ENCODE results near the gene PIGU.

The PIGU gene

DNA sequence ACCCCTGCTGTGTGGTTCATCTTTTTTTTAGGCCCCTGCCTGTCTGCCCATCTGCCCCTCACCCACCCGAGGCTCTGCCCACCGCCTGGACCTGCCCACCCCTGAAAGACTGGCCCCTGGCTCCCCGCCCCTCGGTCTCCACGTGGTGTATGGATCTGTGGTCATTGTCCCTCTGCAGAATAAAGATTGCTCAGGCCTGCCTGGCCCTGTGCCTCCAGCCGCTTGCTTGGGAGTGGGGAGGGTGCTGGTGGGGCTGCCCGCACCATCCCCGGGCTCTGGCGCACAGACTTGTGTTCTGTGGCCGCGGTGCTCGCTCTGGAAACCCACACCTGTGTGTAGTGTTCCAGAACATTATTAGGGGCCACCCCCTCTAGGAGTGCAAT lies 116.8 kb downstream of the PIGU start:
- DNase-seq = peak in 39 of 51 donors; percentile 8 to 87 (median 58)

- DNase-seq = peak in 14 of 51 donors; percentile 13 to 54 (median 34)
These were observed 117.4 kb downstream of the PIGU start for GRCh38 chr20:34559311-34560140.

GRCh38 chr20:34558320-34559218 lies 118.3 kb downstream of the PIGU start, which contains the start of gene MAP1LC3A:
Gene MAP1LC3A (plus strand): TSS chr20:34558718. CDS start chr20:34558869, 151 bp downstream.
- DNase-seq = peak in 50 of 51 donors; percentile 28 to 99 (median 89)

- peak in 2 of 51 donors; percentile 13 to 75 for DNase-seq
These were observed 119.0 kb downstream of the PIGU start for GRCh38 chr20:34557936-34558319.

- no peak for DNase-seq
These were observed 123.5 kb downstream of the PIGU start for GRCh38 chr20:34553366-34553867.

DNA sequence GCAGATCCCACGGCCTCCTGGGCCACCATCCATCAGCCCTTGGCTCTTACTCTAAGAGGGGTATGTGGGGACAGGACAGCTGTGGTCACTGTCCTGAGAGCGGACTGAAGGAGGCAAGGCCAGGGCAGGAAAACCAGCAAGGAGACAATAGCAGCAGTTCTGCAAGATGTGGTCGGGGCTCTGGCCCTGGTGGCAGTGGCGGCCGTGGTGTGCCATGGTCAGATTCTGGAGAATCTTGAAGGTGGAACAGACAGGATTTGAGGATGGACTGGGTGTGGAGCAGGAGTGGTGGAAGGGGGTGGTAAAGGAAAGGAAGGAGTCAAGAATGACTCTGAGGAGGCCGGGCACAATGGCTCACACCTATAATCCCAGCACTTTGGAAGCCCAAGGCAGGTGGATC lies 124.3 kb downstream of the PIGU start:
- DNase-seq = no peak

DNA sequence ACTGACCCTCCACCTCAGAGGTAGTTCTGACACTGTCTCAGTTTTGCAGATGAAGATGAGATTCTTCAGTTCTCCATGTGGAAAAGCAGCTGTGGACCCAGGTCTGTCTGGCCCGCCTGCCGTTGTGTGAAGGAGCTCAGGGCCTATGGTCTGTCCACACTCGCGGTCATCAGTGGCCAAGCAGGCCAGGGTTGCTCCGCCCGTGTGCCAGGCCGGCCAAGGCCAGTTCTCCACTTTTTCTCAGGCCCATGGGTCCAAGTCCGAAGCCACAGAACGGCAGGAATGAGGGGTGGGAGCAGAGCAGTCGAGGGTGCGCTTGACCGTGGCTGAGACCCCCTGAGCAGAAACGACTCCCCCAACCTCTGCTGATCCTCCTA lies 127.0 kb downstream of the PIGU start:
- DNase-seq = no peak

GRCh38 chr20:34549291-34549928 lies 127.5 kb downstream of the PIGU start:
- peak in 3 of 51 donors; percentile 10 to 25 (median 14) for DNase-seq

- no peak for DNase-seq
These were observed 128.9 kb downstream of the PIGU start for GRCh38 chr20:34547844-34548613.

GRCh38 chr20:34546751-34547181 lies 130.1 kb downstream of the PIGU start:
- no peak for DNase-seq

DNA sequence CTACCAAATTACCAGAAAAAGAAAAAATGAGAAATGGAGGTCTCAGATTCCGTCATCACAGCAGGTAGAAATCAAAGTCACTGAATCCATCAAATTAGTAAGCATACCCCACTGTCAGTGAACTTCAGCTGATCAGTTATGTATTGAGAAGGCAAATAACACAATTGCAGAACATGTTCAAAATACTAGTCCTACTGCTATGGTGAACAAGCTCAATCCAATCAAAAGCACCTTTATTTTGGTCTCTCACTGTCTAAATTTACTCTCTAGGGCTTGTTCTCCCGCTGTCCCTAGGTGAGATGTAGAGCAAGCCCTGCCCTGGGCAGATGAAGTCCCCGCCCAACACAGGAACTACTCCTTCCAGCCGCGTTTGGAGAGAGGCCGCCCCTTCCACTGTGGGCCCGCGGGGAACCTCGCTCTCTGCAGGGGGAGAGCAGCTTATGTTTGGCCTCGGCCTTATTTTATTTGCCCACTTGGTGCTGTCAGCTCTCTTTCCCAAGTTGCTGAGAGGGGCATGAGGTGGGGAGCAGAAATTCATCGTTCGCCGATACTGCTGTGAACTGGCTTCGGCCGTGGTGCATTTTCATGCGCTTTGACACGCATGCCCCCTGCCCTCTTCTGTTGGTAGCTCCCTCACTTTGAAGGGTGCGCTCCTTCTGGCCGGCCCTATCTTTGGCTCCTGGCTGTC lies 132.6 kb downstream of the PIGU start:
- no peak for DNase-seq

- DNase-seq = no peak
These were observed 133.3 kb downstream of the PIGU start for GRCh38 chr20:34543463-34544056.

- no peak for DNase-seq
These were observed 134.5 kb downstream of the PIGU start for GRCh38 chr20:34542439-34542838.

DNA sequence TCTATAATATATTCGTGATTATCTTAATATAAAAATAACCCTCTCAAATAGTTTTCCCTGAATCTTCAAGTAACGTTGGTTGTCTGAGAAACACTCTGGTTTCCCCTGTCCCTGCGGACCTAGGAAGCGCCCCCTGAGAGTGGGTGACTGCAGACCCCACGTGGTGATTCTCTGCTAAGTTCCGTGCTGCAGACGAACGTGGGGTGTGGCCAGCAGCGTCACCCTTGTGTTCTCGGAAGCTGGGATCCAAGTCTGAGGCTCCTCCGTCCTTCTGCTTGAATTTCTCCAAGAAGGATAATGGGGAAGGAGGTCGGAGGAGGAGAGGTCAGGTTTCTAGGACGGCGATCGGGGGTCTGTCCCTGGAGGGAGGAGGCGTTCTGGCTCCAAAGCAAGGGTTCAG lies 135.0 kb downstream of the PIGU start:
- DNase-seq = no peak

DNA sequence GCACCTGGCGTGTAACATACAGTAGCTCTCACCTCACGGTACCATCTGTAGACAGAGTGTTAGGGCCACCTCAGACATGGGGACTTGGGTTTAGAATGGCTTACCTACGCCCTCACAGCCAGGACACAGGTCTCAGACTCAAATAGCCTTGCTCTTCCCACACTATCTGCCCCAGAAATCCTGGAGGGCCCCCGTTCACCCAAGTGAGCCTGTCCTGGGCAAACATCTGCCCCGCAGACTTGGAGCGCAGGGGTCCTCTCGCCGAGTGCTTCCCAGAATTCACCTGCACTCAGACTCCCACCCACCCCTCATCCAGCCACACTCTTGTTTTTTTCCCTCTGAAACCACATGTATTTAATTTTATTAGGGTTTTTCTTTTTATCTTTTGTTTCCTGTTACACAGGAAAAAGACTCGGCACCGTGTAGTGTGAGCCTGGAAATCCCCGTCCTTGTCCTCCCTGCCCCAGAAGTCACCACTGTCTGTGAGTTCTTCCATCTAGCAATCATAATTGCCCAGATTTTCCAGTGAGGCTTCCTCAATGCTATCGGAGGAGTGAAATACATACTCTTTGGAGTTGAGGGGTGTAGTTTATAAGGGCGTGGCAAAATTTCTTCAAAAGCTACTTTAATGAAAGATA lies 135.5 kb downstream of the PIGU start:
- DNase-seq = no peak

DNA sequence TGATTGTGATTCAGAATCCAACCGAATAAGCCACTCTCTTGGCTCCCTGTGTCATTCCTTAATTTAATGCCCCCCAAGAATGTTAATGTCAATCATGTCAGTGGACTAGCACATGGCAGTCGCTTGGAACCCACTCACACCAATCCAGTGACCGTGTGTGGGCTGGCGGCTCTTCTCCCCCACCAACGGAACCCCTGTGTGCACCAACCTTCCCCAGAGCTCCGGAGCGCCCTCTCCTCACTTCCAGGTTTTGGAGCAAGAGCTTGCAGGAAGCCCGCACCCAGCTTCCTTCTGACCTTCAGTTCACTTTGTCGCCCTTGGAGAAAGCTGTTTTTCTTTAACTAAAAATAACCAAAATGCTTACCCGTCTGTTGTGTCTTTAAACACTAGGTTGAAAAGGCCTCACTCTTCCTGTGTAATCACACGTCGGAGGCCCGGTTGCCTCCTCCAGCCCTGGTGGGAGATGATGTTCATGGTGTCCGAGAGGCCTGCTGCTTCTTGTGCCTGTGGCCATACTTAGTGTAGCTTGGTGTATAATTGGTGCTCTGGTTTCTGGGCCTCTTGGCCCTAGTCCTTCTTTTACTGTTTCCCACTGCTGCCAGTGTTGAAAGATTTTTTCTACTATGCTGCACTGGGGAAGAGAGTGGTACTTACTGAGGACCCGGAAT lies 136.2 kb downstream of the PIGU start:
- no peak for DNase-seq

- no peak for DNase-seq
These were observed 137.1 kb downstream of the PIGU start for GRCh38 chr20:34539756-34540155.

DNA sequence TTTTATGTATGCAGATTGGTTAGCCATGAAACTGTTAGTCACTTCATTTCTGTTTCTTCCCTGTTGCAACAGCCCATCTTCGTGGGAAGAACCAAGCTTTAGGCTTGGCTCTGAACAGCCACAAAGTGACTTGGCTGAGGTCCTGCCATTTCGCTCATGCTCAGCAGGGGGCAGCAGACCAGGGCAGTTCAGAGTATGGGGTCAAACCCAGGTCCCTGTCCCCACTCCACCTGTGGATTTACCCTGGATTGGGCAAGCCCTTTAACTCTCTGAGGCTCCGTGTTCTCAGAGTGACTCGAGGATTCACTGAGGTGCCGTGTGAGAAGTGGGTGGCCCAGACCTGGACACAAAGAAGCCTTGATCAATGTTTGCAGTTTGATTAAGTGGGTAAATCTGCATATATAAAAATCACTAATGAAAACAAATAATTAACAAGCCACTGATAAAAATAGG lies 138.2 kb downstream of the PIGU start:
- DNase-seq = peak in 21 of 51 donors; percentile 8 to 69 (median 39)

- no peak for DNase-seq
These were observed 139.2 kb downstream of the PIGU start for GRCh38 chr20:34537651-34538050.

Measured in hypothalamus (tissue), 51 donors.